CD4-positive, alpha-beta T cell treated with Interleukin-15 for 1 hour (primary cell): ENCODE results near the gene TRPM2.
A peak's percentile ranks its signal among the peaks of the same experiment; 100 is the strongest.
"Not testable (repeated sequence)": the region's sequence is repeated elsewhere in the genome, so short reads cannot be mapped to it uniquely, and the experiment has no call there.

Experiments
- DNase-seq: peaks from one replicate; pipeline ENCODE4 v3.0.0-alpha.2; 2020

Gene TRPM2

GRCh38 chr21:44335266-44336059, 18.0 kb upstream of the TRPM2 start:
- DNase-seq, result no peak

- no peak for DNase-seq
Observed at GRCh38 chr21:44337449-44337848, 16.0 kb upstream of the TRPM2 start.

GRCh38 chr21:44337941-44338895, 15.2 kb upstream of the TRPM2 start:
- no peak for DNase-seq

- peak; percentile 97 for DNase-seq
Observed at GRCh38 chr21:44338971-44339910, 14.2 kb upstream of the TRPM2 start, which contains the start of gene CFAP410. TSS of gene CFAP410 (minus strand) at chr21:44339390. CDS start at chr21:44339194, 196 bp downstream.

- not testable (repeated sequence) for DNase-seq
Observed at GRCh38 chr21:44341726-44342458, 11.5 kb upstream of the TRPM2 start.

GRCh38 chr21:44342981-44343380, 10.4 kb upstream of the TRPM2 start:
- DNase-seq, result not testable (repeated sequence)

- DNase-seq, result no peak
Observed at GRCh38 chr21:44344541-44345183, 8.8 kb upstream of the TRPM2 start.

GRCh38 chr21:44345495-44345894, 7.9 kb upstream of the TRPM2 start:
- no peak for DNase-seq

GRCh38 chr21:44347911-44348451, 5.4 kb upstream of the TRPM2 start:
- DNase-seq, result no peak

GRCh38 chr21:44348861-44349260, 4.6 kb upstream of the TRPM2 start:
- no peak for DNase-seq

GRCh38 chr21:44349416-44349846, 4.0 kb upstream of the TRPM2 start:
- DNase-seq, result no peak

- DNase-seq, result no peak
Observed at GRCh38 chr21:44349847-44350772, 3.3 kb upstream of the TRPM2 start.

- DNase-seq, result no peak
Observed at GRCh38 chr21:44350773-44351481, 2.5 kb upstream of the TRPM2 start.

GRCh38 chr21:44351535-44352252, 1.7 kb upstream of the TRPM2 start:
- no peak for DNase-seq

- no peak for DNase-seq
Observed at GRCh38 chr21:44352253-44352860, 1.1 kb upstream of the TRPM2 start.

- no peak for DNase-seq
Observed at GRCh38 chr21:44354001-44354405, 582 bp downstream of the TRPM2 start.
